GM21367 (cell line): ENCODE data around the gene CFAP45.

Source experiments
- ATAC-seq: cut with Tn5 transposase; IDR thresholded peaks from one replicate; pipeline ENCODE4 v1.9.1; 2021; ENCODE audit not compliant: unreplicated experiment

CFAP45 gene

GRCh38 chr1:159937054-159937750 lies 37.2 kb upstream of the CFAP45 start:
- no peak for ATAC-seq

- ATAC-seq, result no peak
Measured at GRCh38 chr1:159936273-159936904, 36.4 kb upstream of the CFAP45 start.

GRCh38 chr1:159935719-159936272 lies 35.8 kb upstream of the CFAP45 start:
- ATAC-seq, result no peak

- no peak for ATAC-seq
Measured at GRCh38 chr1:159935305-159935704, 35.3 kb upstream of the CFAP45 start.

- ATAC-seq, result no peak
Measured at GRCh38 chr1:159934136-159935039, 34.4 kb upstream of the CFAP45 start.

GRCh38 chr1:159933347-159933746 lies 33.4 kb upstream of the CFAP45 start:
- no peak for ATAC-seq

- ATAC-seq, result no peak
Measured at GRCh38 chr1:159932296-159933285, 32.6 kb upstream of the CFAP45 start.

GRCh38 chr1:159931795-159932173 lies 31.8 kb upstream of the CFAP45 start:
- no peak for ATAC-seq

- ATAC-seq, result no peak
Measured at GRCh38 chr1:159931101-159931794, 31.3 kb upstream of the CFAP45 start.

GRCh38 chr1:159930634-159931033 lies 30.7 kb upstream of the CFAP45 start:
- ATAC-seq, result no peak

GRCh38 chr1:159930216-159930615 lies 30.3 kb upstream of the CFAP45 start:
- no peak for ATAC-seq

- no peak for ATAC-seq
Measured at GRCh38 chr1:159929155-159930051, 29.4 kb upstream of the CFAP45 start.

- ATAC-seq, result no peak
Measured at GRCh38 chr1:159928491-159929050, 28.6 kb upstream of the CFAP45 start.

GRCh38 chr1:159927849-159928431 lies 28.0 kb upstream of the CFAP45 start:
- no peak for ATAC-seq

GRCh38 chr1:159927211-159927848 lies 27.4 kb upstream of the CFAP45 start:
- no peak for ATAC-seq

GRCh38 chr1:159925719-159926078 lies 25.7 kb upstream of the CFAP45 start:
- ATAC-seq, result no peak
